Measurements from ENCODE around the gene SLC16A6.
"Not testable (repeated sequence)": the region's sequence is repeated elsewhere in the genome, so short reads cannot be mapped to it uniquely, and the experiment has no call there.

DNA sequence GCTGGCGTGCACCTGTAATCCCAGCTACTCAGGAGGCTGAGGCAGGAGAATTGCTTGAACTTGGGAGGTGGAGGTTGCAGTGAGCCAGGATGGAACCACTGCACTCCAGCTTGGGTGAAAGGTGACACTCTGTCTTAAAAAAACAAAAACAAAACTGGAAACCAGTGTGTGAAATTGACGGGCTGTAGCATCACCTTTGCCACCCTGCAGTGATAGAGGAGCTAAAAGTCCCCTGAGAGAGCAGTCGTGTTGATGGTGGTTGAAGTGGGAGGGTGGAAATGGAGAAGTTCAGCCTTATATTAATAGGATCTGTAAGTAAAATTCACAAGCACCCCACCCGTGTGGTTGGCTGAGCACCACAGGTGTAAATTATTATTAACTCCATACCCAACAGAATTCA, 65.9 kb downstream of the SLC16A6 start:
- TF ChIP-seq EZH2phosphoT487 (IDR thresholded peaks at IDR 0.05; ENCODE audit: insufficient read depth, low read depth); EZH2 (IDR thresholded peaks at IDR 0.05; ENCODE audit: insufficient read depth, poor library complexity, severe bottlenecking): not testable (repeated sequence)

All from GM23248 (cell line).